Type B pancreatic cell (in vitro differentiated cells): ENCODE results near the gene CELF5. TPM values are rescaled to one million over a fixed set of nuclear protein-coding genes. Genes with fewer than 3 reads are reported as not detected.

Source experiments
- DNase-seq: peaks from one replicate; pipeline ENCODE4 v3.0.0; 2021; ENCODE audit warnings: mixed read lengths; ENCODE audit not compliant: unreplicated experiment; ENCODE audit errors: extremely low spot score
- H3K27ac Mint-ChIP-seq: 2 replicates; pipeline ENCODE4 v1.8.0; 2021; ENCODE audit warnings: mild to moderate bottlenecking, mixed read lengths
- H3K27me3 Mint-ChIP-seq: 2 replicates; pipeline ENCODE4 v1.8.0; 2021; ENCODE audit warnings: mixed read lengths
- H3K36me3 Mint-ChIP-seq: 2 replicates; pipeline ENCODE4 v1.8.0; 2021; ENCODE audit warnings: mixed read lengths
- H3K4me1 Mint-ChIP-seq: one replicate; pipeline ENCODE4 v1.8.0; 2021; ENCODE audit warnings: mixed read lengths; ENCODE audit not compliant: unreplicated experiment
- H3K4me3 Mint-ChIP-seq: 2 replicates; pipeline ENCODE4 v1.8.0; 2021; ENCODE audit warnings: mild to moderate bottlenecking, mixed read lengths
- H3K9me3 Mint-ChIP-seq: 2 replicates; pipeline ENCODE4 v1.8.0; 2021; ENCODE audit warnings: mixed read lengths
- CTCF ChIP-seq: fragments of 200-600 bp; sonication (generic); conservative IDR thresholded peaks from 2 replicates; pipeline ENCODE4 v1.5.0; 2021; ENCODE audit warnings: antibody characterized with exemption, mild to moderate bottlenecking
- total RNA-seq: library from RNA; stranded (reverse); gene quantifications from 2 replicates; pipeline ENCODE4 v1.2.1, GENCODE V29; 2021; ENCODE audit warnings: low replicate concordance

Gene CELF5
- total RNA-seq, 1 donor from 2014 or later, result 2.6 TPM

DNA sequence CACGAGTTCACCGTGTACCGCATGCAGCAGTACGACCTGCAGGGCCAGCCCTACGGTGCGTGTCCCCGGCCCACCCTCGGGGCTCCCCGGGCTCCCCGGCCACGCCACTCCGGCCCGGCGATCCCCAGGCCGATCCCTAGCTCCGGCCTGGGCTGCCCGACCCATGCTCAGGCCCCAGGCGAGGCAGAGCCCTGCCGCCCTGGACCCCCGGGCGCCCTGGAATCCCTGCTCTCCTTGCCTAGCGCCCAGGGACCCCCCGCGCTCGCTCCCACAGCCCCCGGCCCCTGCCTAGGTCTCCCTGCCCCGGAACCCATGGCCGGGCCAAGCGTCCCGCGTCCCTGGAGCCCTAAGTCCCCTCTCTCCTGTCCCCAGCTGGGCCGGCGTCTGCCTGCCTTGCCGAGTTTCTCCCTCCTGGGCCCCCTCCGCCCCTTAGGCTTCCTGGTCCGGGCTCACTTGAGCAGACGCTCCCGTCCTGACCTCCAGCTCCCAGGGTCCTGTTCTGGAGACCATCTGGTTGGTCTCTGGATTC is 38.2 kb upstream of the CELF5 start:
- Mint-ChIP-seq H3K4me1 (peaks cover 8% of the 10 kb centered on the region), H3K27ac (peak overlapping the region; percentile 66), H3K4me3 (peak overlapping the region; percentile 92), H3K36me3 (no peaks in the 10 kb centered on the region), H3K9me3 (no peaks in the 10 kb centered on the region), H3K27me3 (no peaks in the 10 kb centered on the region)
- TF ChIP-seq CTCF, result no peak
- DNase-seq, result no peak

GRCh38 chr19:3186891-3187661 is 37.4 kb upstream of the CELF5 start:
- H3K4me3 Mint-ChIP-seq, result peak overlapping the region; percentile 92
- TF ChIP-seq CTCF, result no peak
- H3K27ac Mint-ChIP-seq, result peak overlapping the region; percentile 66
- no peaks in the 10 kb centered on the region for H3K36me3 Mint-ChIP-seq
- no peaks in the 10 kb centered on the region for H3K9me3 Mint-ChIP-seq
- peaks cover 8% of the 10 kb centered on the region for H3K4me1 Mint-ChIP-seq
- H3K27me3 Mint-ChIP-seq, result no peaks in the 10 kb centered on the region
- DNase-seq, result no peak

- no peaks in the 10 kb centered on the region for H3K36me3 Mint-ChIP-seq
- no peak for DNase-seq
- H3K27me3 Mint-ChIP-seq, result no peaks in the 10 kb centered on the region
- H3K4me1 Mint-ChIP-seq, result peaks cover 8% of the 10 kb centered on the region
- TF ChIP-seq CTCF, result no peak
- no peak overlapping the region for H3K27ac Mint-ChIP-seq
- H3K4me3 Mint-ChIP-seq, result peak overlapping the region; percentile 92
- no peaks in the 10 kb centered on the region for H3K9me3 Mint-ChIP-seq
Measured at GRCh38 chr19:3187662-3188511, 36.6 kb upstream of the CELF5 start.

DNA sequence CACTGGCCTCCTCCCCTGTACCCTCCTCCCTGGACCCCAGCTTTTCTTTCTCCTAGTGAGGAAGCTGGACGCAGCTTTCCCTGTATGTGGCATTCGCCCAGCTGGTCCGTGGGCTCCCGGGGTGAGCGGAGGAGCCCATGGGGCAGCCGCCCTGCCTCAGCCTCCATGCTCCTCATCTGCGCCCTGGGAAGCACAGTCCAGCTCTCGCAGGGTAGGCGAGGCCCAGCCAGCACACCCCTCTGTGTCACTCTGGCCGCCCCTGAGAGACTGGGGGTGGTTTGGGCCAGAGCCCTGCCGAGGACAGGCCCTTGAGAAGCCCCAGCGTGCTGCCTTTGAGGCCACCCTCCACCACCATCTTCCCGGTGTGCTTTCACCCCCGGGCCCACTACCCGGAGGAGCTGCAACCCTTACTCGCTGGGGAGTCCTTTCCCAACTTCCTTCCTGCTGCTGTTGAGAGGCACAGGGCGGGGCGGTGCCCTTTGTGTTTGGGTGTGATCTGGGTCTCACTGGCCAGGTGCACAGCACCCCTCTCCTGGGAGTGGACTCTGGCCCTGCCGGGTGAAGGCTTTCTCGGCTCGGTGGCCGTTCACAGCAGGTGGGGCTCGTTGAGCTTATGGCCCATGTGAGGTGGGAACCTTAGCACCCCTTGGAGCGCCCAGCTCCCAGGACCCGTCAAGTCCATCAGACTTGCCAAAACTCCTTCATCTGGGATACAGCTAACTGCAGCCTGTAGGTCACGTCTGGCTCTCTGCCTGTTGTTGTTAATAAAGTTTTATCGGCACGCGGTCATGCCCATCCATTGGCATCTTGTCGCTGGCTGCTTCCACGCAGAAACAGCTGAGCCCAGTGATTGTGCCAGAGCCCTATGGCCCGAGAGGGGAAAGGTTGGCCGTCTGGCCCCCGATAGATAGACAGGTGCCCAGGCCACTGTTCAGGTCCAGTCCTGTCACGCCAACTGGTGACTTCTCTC is 35.5 kb upstream of the CELF5 start:
- no peak for DNase-seq
- peak overlapping the region; percentile 63 for H3K4me3 Mint-ChIP-seq
- peaks cover 8% of the 10 kb centered on the region for H3K4me1 Mint-ChIP-seq
- no peaks in the 10 kb centered on the region for H3K9me3 Mint-ChIP-seq
- no peak overlapping the region for H3K27ac Mint-ChIP-seq
- no peaks in the 10 kb centered on the region for H3K27me3 Mint-ChIP-seq
- TF ChIP-seq CTCF, result no peak
- no peaks in the 10 kb centered on the region for H3K36me3 Mint-ChIP-seq
